ENCODE results near the gene C1orf210.

C1orf210 gene

GRCh38 chr1:43312663-43313515, 27.5 kb upstream of the C1orf210 start:
- H3K27ac ChIP-seq = no peak overlapping the region
- DNase-seq (ENCODE audit: low read depth, low spot score) = no peak

GRCh38 chr1:43312212-43312623, 26.8 kb upstream of the C1orf210 start:
- no peak overlapping the region for H3K27ac ChIP-seq
- no peak for DNase-seq (ENCODE audit: low read depth, low spot score)

GRCh38 chr1:43311521-43311920, 26.1 kb upstream of the C1orf210 start:
- no peak overlapping the region for H3K27ac ChIP-seq
- no peak for DNase-seq (ENCODE audit: low read depth, low spot score)

GRCh38 chr1:43309405-43310025, 24.1 kb upstream of the C1orf210 start:
- no peak for DNase-seq (ENCODE audit: low read depth, low spot score)
- no peak overlapping the region for H3K27ac ChIP-seq

- DNase-seq (ENCODE audit: low read depth, low spot score) = no peak
- H3K27ac ChIP-seq = no peak overlapping the region
Observed at GRCh38 chr1:43308635-43309404, 23.4 kb upstream of the C1orf210 start.

GRCh38 chr1:43307458-43308158, 22.2 kb upstream of the C1orf210 start:
- no peak for DNase-seq (ENCODE audit: low read depth, low spot score)
- no peak overlapping the region for H3K27ac ChIP-seq

GRCh38 chr1:43306688-43307457, 21.5 kb upstream of the C1orf210 start:
- DNase-seq (ENCODE audit: low read depth, low spot score) = no peak
- H3K27ac ChIP-seq = no peak overlapping the region

GRCh38 chr1:43305926-43306687, 20.7 kb upstream of the C1orf210 start:
- no peak overlapping the region for H3K27ac ChIP-seq
- no peak for DNase-seq (ENCODE audit: low read depth, low spot score)

GRCh38 chr1:43305461-43305860, 20.1 kb upstream of the C1orf210 start:
- H3K27ac ChIP-seq = no peak overlapping the region
- DNase-seq (ENCODE audit: low read depth, low spot score) = no peak

GRCh38 chr1:43304771-43305300, 19.5 kb upstream of the C1orf210 start:
- DNase-seq (ENCODE audit: low read depth, low spot score) = no peak

GRCh38 chr1:43304314-43304681, 18.9 kb upstream of the C1orf210 start:
- no peak for DNase-seq (ENCODE audit: low read depth, low spot score)
- H3K27ac ChIP-seq = no peak overlapping the region

More at GRCh38 chr1:43304771-43305300, 19.5 kb upstream of the C1orf210 start:
- no peak overlapping the region for H3K27ac ChIP-seq

- no peak for DNase-seq (ENCODE audit: low read depth, low spot score)
- H3K27ac ChIP-seq = no peak overlapping the region
Observed at GRCh38 chr1:43303471-43304313, 18.3 kb upstream of the C1orf210 start.

GRCh38 chr1:43302721-43303470, 17.5 kb upstream of the C1orf210 start:
- H3K27ac ChIP-seq = no peak overlapping the region
- DNase-seq (ENCODE audit: low read depth, low spot score) = no peak

- H3K27ac ChIP-seq = no peak overlapping the region
- no peak for DNase-seq (ENCODE audit: low read depth, low spot score)
Observed at GRCh38 chr1:43302201-43302600, 16.8 kb upstream of the C1orf210 start.

GRCh38 chr1:43300378-43301094, 15.2 kb upstream of the C1orf210 start, which contains the start of gene TIE1:
Gene TIE1 (plus strand): TSS chr1:43300982. CDS start chr1:43301072, 90 bp downstream.
- no peak within 1 kb of the TSS for H3K27ac ChIP-seq
- DNase-seq (ENCODE audit: low read depth, low spot score) = no peak

GRCh38 chr1:43299101-43299500, 13.7 kb upstream of the C1orf210 start:
- DNase-seq (ENCODE audit: low read depth, low spot score) = no peak
- no peak overlapping the region for H3K27ac ChIP-seq
